ENCODE measurements around the gene C20orf144. TPM values are rescaled to one million over a fixed set of nuclear protein-coding genes. Genes with fewer than 3 reads are reported as not detected.

The C20orf144 gene
- total RNA-seq, 1 donor from 2014 or later, result 0.23 TPM

GRCh38 chr20:33681288-33681687 lies 19.2 kb downstream of the C20orf144 start:
- no peaks in the 10 kb centered on the region for H3K9me3 ChIP-seq
- intact Hi-C loops (cut with DNase I), result no loop called here
- no peak for ATAC-seq
- no peaks in the 10 kb centered on the region for H3K36me3 ChIP-seq
- H3K27ac ChIP-seq, result no peak overlapping the region
- no peak for DNase-seq
- H3K27me3 ChIP-seq, result no peaks in the 10 kb centered on the region
- H3K4me3 ChIP-seq, result no peak overlapping the region
- TF ChIP-seq CTCF (IDR thresholded peaks at IDR 0.05), result no peak
- H3K4me1 ChIP-seq, result peaks cover 9% of the 10 kb centered on the region

DNA sequence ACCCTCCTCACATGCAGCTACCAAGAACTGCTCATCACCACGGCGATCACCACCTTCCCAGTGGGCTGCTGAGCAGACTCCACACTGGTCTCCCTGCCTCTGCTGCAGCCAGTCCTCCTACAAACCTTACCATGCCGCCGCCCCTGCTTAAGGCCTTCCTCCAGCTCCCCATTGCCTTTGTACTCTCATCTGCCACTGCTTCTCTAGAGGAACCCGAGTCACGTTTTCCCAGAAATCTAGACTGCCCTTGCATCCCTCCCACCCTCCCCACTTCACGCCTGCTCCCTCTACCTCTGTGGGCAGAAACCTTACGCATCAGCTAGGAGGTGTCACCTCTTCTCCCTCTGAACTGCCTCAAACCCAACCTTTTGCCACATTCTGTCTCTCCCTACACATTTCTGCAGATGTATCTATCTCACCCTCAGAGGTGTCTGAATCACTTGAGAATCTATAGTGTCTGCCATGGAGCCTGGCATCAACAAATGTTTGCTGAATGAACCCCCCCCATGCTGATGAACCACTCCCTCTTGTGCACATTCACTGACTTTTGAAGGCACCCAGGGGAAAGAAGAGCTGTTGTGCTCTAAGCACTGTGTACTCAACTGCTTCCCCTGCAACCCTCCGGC lies 19.7 kb downstream of the C20orf144 start:
- ATAC-seq (no peak), DNase-seq (no peak)
- Histone ChIP-seq H3K36me3 (no peaks in the 10 kb centered on the region), H3K27ac (no peak overlapping the region), H3K4me3 (no peak overlapping the region), H3K9me3 (no peaks in the 10 kb centered on the region), H3K4me1 (peaks cover 11% of the 10 kb centered on the region), H3K27me3 (no peaks in the 10 kb centered on the region)
- intact Hi-C loops (cut with DNase I), result no loop called here
- no peak for TF ChIP-seq CTCF (IDR thresholded peaks at IDR 0.05)

GRCh38 chr20:33684533-33685327 lies 22.6 kb downstream of the C20orf144 start:
- H3K36me3 ChIP-seq, result no peaks in the 10 kb centered on the region
- intact Hi-C loops (cut with DNase I), result no loop called here
- H3K27ac ChIP-seq, result no peak overlapping the region
- peaks cover 18% of the 10 kb centered on the region for H3K4me1 ChIP-seq
- no peak for TF ChIP-seq CTCF (IDR thresholded peaks at IDR 0.05)
- H3K27me3 ChIP-seq, result no peaks in the 10 kb centered on the region
- no peak for DNase-seq
- ATAC-seq, result no peak
- no peaks in the 10 kb centered on the region for H3K9me3 ChIP-seq
- no peak overlapping the region for H3K4me3 ChIP-seq

GRCh38 chr20:33685328-33686099 lies 23.4 kb downstream of the C20orf144 start:
- no peaks in the 10 kb centered on the region for H3K9me3 ChIP-seq
- H3K4me1 ChIP-seq, result peaks cover 18% of the 10 kb centered on the region
- H3K4me3 ChIP-seq, result peak overlapping the region; percentile 35
- peak; percentile 3 for ATAC-seq
- no peak overlapping the region for H3K27ac ChIP-seq
- no peak for DNase-seq
- no peaks in the 10 kb centered on the region for H3K36me3 ChIP-seq
- no peaks in the 10 kb centered on the region for H3K27me3 ChIP-seq
- intact Hi-C loops (cut with DNase I), result no loop called here
- no peak for TF ChIP-seq CTCF (IDR thresholded peaks at IDR 0.05)

DNA sequence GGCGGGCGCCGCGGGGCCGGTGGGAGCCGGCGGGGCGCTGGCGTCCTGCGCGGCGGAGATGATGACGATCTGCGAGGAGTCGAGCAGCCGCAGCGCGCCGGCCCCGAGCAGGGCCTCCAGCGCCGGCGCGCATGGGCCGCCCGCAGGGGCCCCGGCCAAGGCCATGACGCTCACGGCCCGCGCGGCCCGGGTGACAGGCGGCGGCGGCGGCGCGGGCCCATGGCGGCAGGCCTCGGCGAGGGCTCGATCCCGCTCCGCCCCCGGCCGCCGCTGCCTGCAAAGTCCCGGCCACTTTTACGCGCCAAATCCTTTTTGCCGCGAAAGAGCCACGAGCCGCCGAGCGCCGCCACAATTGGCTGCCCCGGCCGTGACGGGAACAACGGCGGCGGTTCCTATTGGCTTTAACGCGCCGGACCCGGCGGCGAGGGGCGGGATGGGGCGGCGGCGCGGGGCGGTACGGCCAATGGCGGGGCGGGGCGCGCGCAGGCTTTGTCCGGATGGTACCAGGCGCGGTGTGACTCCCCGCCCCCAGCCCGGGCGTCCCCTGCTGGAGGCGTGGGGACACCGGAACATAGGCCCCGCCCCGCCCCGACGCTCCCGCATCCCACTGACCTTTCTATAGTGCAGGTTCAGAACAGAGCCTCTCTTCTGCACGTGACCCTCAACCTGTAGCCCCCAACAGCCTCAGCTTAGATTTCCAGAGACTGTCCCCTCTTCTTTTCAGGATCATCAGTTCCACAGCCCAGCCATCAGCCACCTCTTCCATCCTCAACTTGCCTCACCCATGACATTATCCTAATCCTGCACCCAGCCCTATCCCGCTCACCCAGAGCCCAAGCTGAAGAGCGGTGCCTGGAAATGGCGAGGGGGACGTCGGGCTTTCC lies 24.2 kb downstream of the C20orf144 start, which contains the start of gene E2F1:
TSS of gene E2F1 (minus strand) at position 286 of the 884 bp plus-strand sequence. CDS start at position 165, 121 bp downstream.
- Histone ChIP-seq H3K4me1 (peaks cover 18% of the 10 kb centered on the region), H3K27ac (no peak within 1 kb of the TSS), H3K4me3 (peak within 1 kb of the TSS; percentile 35), H3K27me3 (no peaks in the 10 kb centered on the region), H3K9me3 (no peaks in the 10 kb centered on the region), H3K36me3 (no peaks in the 10 kb centered on the region)
- intact Hi-C loops (cut with DNase I), result no loop called here
- ATAC-seq, result peak; percentile 99
- DNase-seq, result peak; percentile 98
- peak; percentile 45 for TF ChIP-seq CTCF (IDR thresholded peaks at IDR 0.05)
